CD14-positive monocyte (primary cell): ENCODE data around the gene PCDHB5. TPM values are rescaled to one million over a fixed set of nuclear protein-coding genes. Genes with fewer than 3 reads are reported as not detected.
"Not testable (repeated sequence)": the region's sequence is repeated elsewhere in the genome, so short reads cannot be mapped to it uniquely, and the experiment has no call there.

ENCODE experiments used
- DNase-seq, 3 donors: peaks; one replicate each; pipeline ENCODE4 v3.0.0-alpha.2; 2011 to 2022
- H2AFZ ChIP-seq: 2 replicates; pipeline ENCODE4 v1.6.0; 2012; ENCODE audit warnings: mild to moderate bottlenecking, low read depth, low read length, inconsistent platforms; ENCODE audit not compliant: insufficient read depth, poor library complexity, severe bottlenecking
- H3K27ac ChIP-seq, 2 donors: 1 replicate in 1 of 2; 2 replicates in 1 of 2; pipeline ENCODE4 v1.5.1; 2012 to 2013; ENCODE audit warnings: low read length in 2 of 2, control low read depth in 1 of 2, inconsistent platforms in 1 of 2, low read depth in 1 of 2, mild to moderate bottlenecking in 1 of 2
- H3K27me3 ChIP-seq, 2 donors: one replicate each; pipeline versions ENCODE4 v1.6.0 to v1.6.1; 2011 to 2013; ENCODE audit warnings: low read length in 2 of 2; ENCODE audit not compliant: control insufficient read depth in 2 of 2, insufficient read depth in 2 of 2
- H3K36me3 ChIP-seq, 2 donors: replicated peaks in 1 of 2; 1 replicate in 1 of 2; 2 replicates in 1 of 2; pipeline versions ENCODE4 v1.5.1 to v1.6.1; 2012 to 2013; ENCODE audit warnings: low read length in 2 of 2, control low read depth in 1 of 2, inconsistent platforms in 1 of 2, mild to moderate bottlenecking in 1 of 2; ENCODE audit not compliant: insufficient read depth in 2 of 2, control insufficient read depth in 1 of 2
- H3K4me1 ChIP-seq, 2 donors: 1 replicate in 1 of 2; 2 replicates in 1 of 2; pipeline versions ENCODE4 v1.5.1 to v1.6.1; 2012 to 2013; ENCODE audit warnings: low read length in 2 of 2, control low read depth in 1 of 2, inconsistent platforms in 1 of 2, mild to moderate bottlenecking in 1 of 2, moderate library complexity in 1 of 2; ENCODE audit not compliant: insufficient read depth in 2 of 2, control insufficient read depth in 1 of 2
- H3K4me2 ChIP-seq: replicated peaks from 2 replicates; pipeline ENCODE3; 2012; ENCODE audit warnings: low read length, moderate library complexity, mild to moderate bottlenecking; ENCODE audit not compliant: poor library complexity, severe bottlenecking; ENCODE audit errors: extremely low read depth
- H3K4me3 ChIP-seq, 3 experiments: fragments of 200-600 bp in 1 of 3; sonication (generic) in 1 of 3; replicated peaks in 1 of 3; 1 replicate in 2 of 3; 2 replicates in 1 of 3; pipeline ENCODE4 v1.5.1; 2011 to 2013; ENCODE audit warnings: low read length in 3 of 3, mild to moderate bottlenecking in 3 of 3, control low read depth in 2 of 3, low read depth in 2 of 3, inconsistent platforms in 1 of 3, moderate library complexity in 1 of 3
- H3K79me2 ChIP-seq: 2 replicates; pipeline ENCODE4 v1.6.0; 2012; ENCODE audit warnings: mild to moderate bottlenecking, control low read depth, inconsistent platforms, low read length, moderate library complexity; ENCODE audit not compliant: insufficient read depth
- H3K9ac ChIP-seq: 2 replicates; pipeline ENCODE4 v1.6.0; 2017; ENCODE audit warnings: low read length, mild to moderate bottlenecking; ENCODE audit not compliant: insufficient read depth, poor library complexity, severe bottlenecking
- H3K9me3 ChIP-seq, 2 donors: replicated peaks in 1 of 2; 1 replicate in 1 of 2; 2 replicates in 1 of 2; pipeline versions ENCODE4 v1.5.1 to v1.6.1; 2012 to 2013; ENCODE audit warnings: low read length in 2 of 2, control low read depth in 1 of 2; ENCODE audit not compliant: control insufficient read depth in 1 of 2, insufficient read depth in 1 of 2
- H4K20me1 ChIP-seq: 2 replicates; pipeline ENCODE4 v1.6.0; 2012; ENCODE audit warnings: mild to moderate bottlenecking, low read length, control low read depth, moderate library complexity; ENCODE audit not compliant: insufficient read depth
- H3K27ac Mint-ChIP-seq, 7 donors: one replicate each; pipeline ENCODE4 v1.8.0; 2020; ENCODE audit warnings: mild to moderate bottlenecking in 7 of 7, mixed read lengths in 7 of 7, moderate library complexity in 6 of 7, inconsistent platforms in 2 of 7
- H3K27me3 Mint-ChIP-seq, 3 donors: one replicate each; pipeline ENCODE4 v1.8.0; 2021 to 2022; ENCODE audit warnings: low read depth in 3 of 3, mild to moderate bottlenecking in 3 of 3, mixed read lengths in 3 of 3, moderate library complexity in 3 of 3, inconsistent platforms in 1 of 3
- H3K36me3 Mint-ChIP-seq, 2 donors: one replicate each; pipeline ENCODE4 v1.8.0; 2020; ENCODE audit warnings: mixed read lengths in 2 of 2, inconsistent platforms in 1 of 2, mild to moderate bottlenecking in 1 of 2
- H3K4me1 Mint-ChIP-seq: one replicate; pipeline ENCODE4 v1.8.0; 2020; ENCODE audit warnings: mild to moderate bottlenecking, mixed read lengths
- H3K4me3 Mint-ChIP-seq, 2 donors: one replicate each; pipeline ENCODE4 v1.8.0; 2020; ENCODE audit warnings: mild to moderate bottlenecking in 2 of 2, mixed read lengths in 2 of 2, moderate library complexity in 1 of 2
- H3K9me3 Mint-ChIP-seq, 7 donors: one replicate each; pipeline ENCODE4 v1.8.0; 2020 to 2022; ENCODE audit warnings: mixed read lengths in 7 of 7, mild to moderate bottlenecking in 6 of 7, moderate library complexity in 6 of 7, inconsistent platforms in 2 of 7
- WGBS: methylation state at CpG from one replicate; pipeline ENCODE4 v1.1.5; 2013; ENCODE audit warnings: missing lambda C conversion rate; ENCODE audit not compliant: insufficient coverage; 5-methylcytosine and 5-hydroxymethylcytosine counted together
- intact Hi-C, 2 donors: fragments of 100-400 bp; cut with micrococcal nuclease; formaldehyde crosslinking; loops; one replicate each; pipeline versions ENCODE4 v1.15.0 to v1.15.1; 2023
- polyA plus RNA-seq, 3 donors: library from polyadenylated mRNA; depleted of rRNA in 1 of 3; unstranded in 2 of 3; stranded (reverse) in 1 of 3; fragments of 300-500 nt in 2 of 3; fragments of >200 nt in 1 of 3; fragmentation: Illumina TruSeq in 2 of 3; gene quantifications; 1 replicate in 2 of 3; 2 replicates in 1 of 3; pipeline ENCODE4 v1.2.3, GENCODE V29; 2012 to 2021
- TF ChIP-seq, protein P1 (sequence below): fragments of 200-600 bp; IDR thresholded peaks from one replicate; pipeline ENCODE4 v1.8.0; 2022; ENCODE audit warnings: antibody characterized with exemption, mild to moderate bottlenecking

Gene PCDHB5
- polyA plus RNA-seq, 3 donors, result not detected

DNA sequence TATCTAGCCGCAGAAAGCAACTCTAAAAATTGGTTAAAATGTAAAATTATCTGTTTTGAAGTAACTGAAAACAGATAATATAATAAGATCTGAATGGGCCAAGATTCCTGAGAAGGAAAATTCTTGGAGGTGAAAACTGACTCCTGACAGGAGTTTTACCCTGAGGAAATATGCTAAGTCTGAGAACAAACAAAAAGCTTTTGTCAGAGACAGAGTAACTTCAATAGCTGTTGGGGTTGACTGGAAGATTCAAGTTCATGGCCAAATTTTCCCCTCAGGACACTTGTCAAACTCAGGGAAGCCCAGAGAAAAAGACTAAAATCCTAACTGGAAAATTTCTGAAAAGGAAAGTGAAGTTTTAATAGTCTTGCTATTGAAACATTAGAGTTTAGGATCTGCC is 7.7 kb upstream of the PCDHB5 start:
- Mint-ChIP-seq H3K27me3 (peaks cover 2 to 15% (median 13%) of the 10 kb centered on the region in 3 donors), H3K4me1 (no peaks in the 10 kb centered on the region), H3K9me3 (peaks cover 15 to 28% (median 20%) of the 10 kb centered on the region in 7 donors), H3K36me3 (no peaks in the 10 kb centered on the region), H3K27ac (no peak overlapping the region), H3K4me3 (no peak overlapping the region)
- no peak overlapping the region for H3K4me2 ChIP-seq
- no peaks in the 10 kb centered on the region for H3K36me3 ChIP-seq
- DNase-seq, result no peak
- no peak overlapping the region for H3K4me3 ChIP-seq
- H4K20me1 ChIP-seq, result no peaks in the 10 kb centered on the region
- H3K9ac ChIP-seq, result no peak overlapping the region
- TF ChIP-seq, protein P1, sequence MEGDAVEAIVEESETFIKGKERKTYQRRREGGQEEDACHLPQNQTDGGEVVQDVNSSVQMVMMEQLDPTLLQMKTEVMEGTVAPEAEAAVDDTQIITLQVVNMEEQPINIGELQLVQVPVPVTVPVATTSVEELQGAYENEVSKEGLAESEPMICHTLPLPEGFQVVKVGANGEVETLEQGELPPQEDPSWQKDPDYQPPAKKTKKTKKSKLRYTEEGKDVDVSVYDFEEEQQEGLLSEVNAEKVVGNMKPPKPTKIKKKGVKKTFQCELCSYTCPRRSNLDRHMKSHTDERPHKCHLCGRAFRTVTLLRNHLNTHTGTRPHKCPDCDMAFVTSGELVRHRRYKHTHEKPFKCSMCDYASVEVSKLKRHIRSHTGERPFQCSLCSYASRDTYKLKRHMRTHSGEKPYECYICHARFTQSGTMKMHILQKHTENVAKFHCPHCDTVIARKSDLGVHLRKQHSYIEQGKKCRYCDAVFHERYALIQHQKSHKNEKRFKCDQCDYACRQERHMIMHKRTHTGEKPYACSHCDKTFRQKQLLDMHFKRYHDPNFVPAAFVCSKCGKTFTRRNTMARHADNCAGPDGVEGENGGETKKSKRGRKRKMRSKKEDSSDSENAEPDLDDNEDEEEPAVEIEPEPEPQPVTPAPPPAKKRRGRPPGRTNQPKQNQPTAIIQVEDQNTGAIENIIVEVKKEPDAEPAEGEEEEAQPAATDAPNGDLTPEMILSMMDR, result no peak
- H2AFZ ChIP-seq, result no peak overlapping the region
- H3K27ac ChIP-seq, result no peak overlapping the region
- H3K27me3 ChIP-seq, result peaks cover 0 to 3% of the 10 kb centered on the region in 2 donors
- H3K9me3 ChIP-seq, result peaks cover 10 to 12% of the 10 kb centered on the region in 2 donors
- no CpG with 5 or more reads among the region's 1 CpG for WGBS
- intact Hi-C loops, result no loop called here
- no peaks in the 10 kb centered on the region for H3K4me1 ChIP-seq
- H3K79me2 ChIP-seq, result no peaks in the 10 kb centered on the region

DNA sequence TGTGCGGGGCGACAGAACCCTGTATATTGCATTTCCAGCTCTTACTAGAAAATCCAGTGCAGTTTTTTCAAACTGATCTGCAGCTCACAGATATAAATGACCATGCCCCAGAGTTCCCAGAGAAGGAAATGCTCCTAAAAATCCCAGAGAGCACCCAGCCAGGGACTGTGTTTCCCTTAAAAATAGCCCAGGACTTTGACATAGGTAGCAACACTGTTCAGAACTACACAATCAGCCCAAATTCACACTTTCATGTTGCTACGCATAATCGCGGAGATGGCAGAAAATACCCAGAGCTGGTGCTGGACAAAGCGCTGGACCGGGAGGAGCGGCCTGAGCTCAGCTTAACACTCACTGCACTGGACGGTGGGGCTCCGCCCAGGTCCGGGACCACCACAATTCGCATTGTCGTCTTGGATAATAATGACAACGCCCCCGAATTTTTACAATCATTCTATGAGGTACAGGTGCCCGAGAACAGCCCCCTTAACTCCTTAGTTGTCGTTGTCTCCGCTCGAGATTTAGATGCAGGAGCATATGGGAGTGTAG is 786 bp downstream of the PCDHB5 start:
- Mint-ChIP-seq H3K36me3 (no peaks in the 10 kb centered on the region), H3K4me3 (no peak overlapping the region), H3K27ac (no peak overlapping the region), H3K4me1 (no peaks in the 10 kb centered on the region), H3K9me3 (peaks cover 27 to 44% (median 36%) of the 10 kb centered on the region in 7 donors), H3K27me3 (peaks cover 1 to 19% (median 3%) of the 10 kb centered on the region in 3 donors)
- peaks cover 0 to 6% of the 10 kb centered on the region in 2 donors for H3K27me3 ChIP-seq
- H4K20me1 ChIP-seq, result no peaks in the 10 kb centered on the region
- WGBS, result 43% methylated on average over 10 of the region's 19 CpGs
- H3K27ac ChIP-seq, result no peak overlapping the region
- H3K79me2 ChIP-seq, result no peaks in the 10 kb centered on the region
- H3K4me1 ChIP-seq, result no peaks in the 10 kb centered on the region
- TF ChIP-seq, protein P1, result no peak
- H3K9ac ChIP-seq, result no peak overlapping the region
- H3K9me3 ChIP-seq, result peaks cover 26 to 28% of the 10 kb centered on the region in 2 donors
- H3K4me3 ChIP-seq, result no peak overlapping the region
- H3K4me2 ChIP-seq, result no peak overlapping the region
- H2AFZ ChIP-seq, result no peak overlapping the region
- DNase-seq, result no peak
- intact Hi-C loops, result no loop called here
- no peaks in the 10 kb centered on the region for H3K36me3 ChIP-seq

DNA sequence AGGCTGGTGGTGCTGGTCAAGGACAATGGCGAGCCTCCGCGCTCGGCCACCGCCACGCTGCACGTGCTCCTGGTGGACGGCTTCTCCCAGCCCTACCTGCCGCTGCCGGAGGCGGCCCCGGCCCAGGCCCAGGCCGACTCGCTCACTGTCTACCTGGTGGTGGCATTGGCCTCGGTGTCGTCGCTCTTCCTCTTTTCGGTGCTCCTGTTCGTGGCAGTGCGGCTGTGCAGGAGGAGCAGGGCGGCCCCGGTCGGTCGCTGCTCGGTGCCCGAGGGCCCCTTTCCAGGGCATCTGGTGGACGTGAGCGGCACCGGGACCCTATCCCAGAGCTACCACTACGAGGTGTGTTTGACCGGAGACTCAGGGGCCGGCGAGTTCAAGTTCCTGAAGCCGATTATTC is 2.3 kb downstream of the PCDHB5 start:
- H3K4me1 Mint-ChIP-seq, H3K27ac ChIP-seq, H3K27me3 ChIP-seq, H4K20me1 ChIP-seq, H3K36me3 Mint-ChIP-seq, H3K4me1 ChIP-seq, H2AFZ ChIP-seq, DNase-seq, H3K9ac ChIP-seq, H3K4me3 Mint-ChIP-seq, H3K36me3 ChIP-seq, H3K4me3 ChIP-seq, H3K79me2 ChIP-seq, intact Hi-C loops, H3K4me2 ChIP-seq: not testable (repeated sequence)
- 47% methylated on average over 27 of the region's 34 CpGs for WGBS
- H3K9me3 Mint-ChIP-seq, result peaks cover 23 to 45% (median 36%) of the 10 kb centered on the region in 7 donors
- H3K27me3 Mint-ChIP-seq, result peaks cover 1 to 19% (median 3%) of the 10 kb centered on the region in 3 donors
- H3K27ac Mint-ChIP-seq, result peak overlapping the region in 1 of 7 donors; percentile 41
- H3K9me3 ChIP-seq, result peaks cover 28% of the 10 kb centered on the region in 2 donors
